Mucosa of descending colon (tissue), 3 donors: Measurements from ENCODE around the gene BACH1. TPM values are rescaled to one million over a fixed set of nuclear protein-coding genes. Genes with fewer than 3 reads are reported as not detected.

Source experiments
- ATAC-seq: fragments of 200-7000 bp; cut with Tn5 transposase; one replicate; pipeline ENCODE4 v1.9.1; 2020; ENCODE audit warnings: mild to moderate bottlenecking, moderate library complexity
- DNase-seq, 3 donors: peaks; one replicate each; pipeline ENCODE4 v3.0.0-alpha.2; 2020
- H3K36me3 ChIP-seq: fragments of 200-600 bp; one replicate; pipeline ENCODE4 v1.8.0; 2021; ENCODE audit warnings: low read depth, mild to moderate bottlenecking
- H3K4me1 ChIP-seq: fragments of 200-600 bp; one replicate; pipeline ENCODE4 v1.8.0; 2021; ENCODE audit warnings: low read depth, mild to moderate bottlenecking
- H3K4me3 ChIP-seq: fragments of 200-600 bp; one replicate; pipeline ENCODE4 v1.8.0; 2021; ENCODE audit warnings: mild to moderate bottlenecking
- H3K9me3 ChIP-seq: fragments of 200-600 bp; one replicate; pipeline ENCODE4 v1.8.0; 2021; ENCODE audit warnings: mild to moderate bottlenecking
- intact Hi-C, 2 donors: fragments of 100-400 bp; cut with DNase I in 1 of 2; cut with micrococcal nuclease in 1 of 2; formaldehyde crosslinking; loops; one replicate each; pipeline versions ENCODE4 v1.11.0 to v1.11.1; 2022; cut with DNase I, micrococcal nuclease
- total RNA-seq, 3 donors: library from RNA; stranded (reverse); fragmentation: NEBNext Ultra II Directional in 2 of 3; extraction: Animal tissue kit (Norgen Biotek cat#: 25700) in 2 of 3; gene quantifications; one replicate each; pipeline versions ENCODE4 v1.2.1 to v1.2.4, GENCODE V29; 2021 to 2023
- TF ChIP-seq, protein P1 (sequence below): fragments of 200-600 bp; IDR thresholded peaks from one replicate; pipeline ENCODE4 v1.8.0; 2022; ENCODE audit warnings: antibody characterized with exemption, mild to moderate bottlenecking
- donor health status: DM: no; HTN: no; CAD: no; lungs with moderate emphysema.
- donor health status: DM: no; HTN: no; CAD: no.
- donor health status: DM: no; HTN: yes; CAD: no.

BACH1 gene
- total RNA-seq, 3 donors from 2014 or later = 54.0 to 107 (median 57.2) TPM

DNA sequence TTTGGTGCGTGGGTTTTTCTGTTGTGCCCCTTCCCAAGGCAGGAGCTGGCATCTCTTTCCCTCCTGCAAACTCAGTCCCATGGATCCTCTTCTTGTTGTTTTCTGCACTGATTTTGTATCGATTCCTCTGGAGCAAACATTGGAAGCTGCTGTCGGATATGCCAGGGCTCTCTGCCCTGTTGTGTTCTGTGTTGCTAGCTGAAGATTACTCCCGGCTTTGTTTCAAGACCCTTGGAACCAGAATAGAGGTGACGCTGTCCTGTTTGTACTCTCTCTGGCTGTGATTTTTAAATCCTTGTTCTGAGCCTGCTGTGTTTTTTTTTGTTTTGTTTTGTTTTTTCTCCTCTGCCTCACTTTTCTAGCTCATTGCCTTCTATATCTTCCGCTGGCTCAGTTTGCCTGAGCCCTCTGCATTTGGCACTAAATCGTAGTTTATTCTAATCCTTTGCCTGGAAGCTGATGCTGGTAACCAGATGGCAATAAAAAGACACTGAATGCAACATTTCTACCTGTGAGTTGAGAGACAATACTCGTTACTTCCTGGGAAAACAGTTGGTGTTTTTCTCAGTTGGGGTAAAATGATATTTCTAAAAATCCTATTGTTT, 67.0 kb downstream of the BACH1 start:
- H3K4me3 ChIP-seq = no peak overlapping the region
- H3K4me1 ChIP-seq = no peaks in the 10 kb centered on the region
- ATAC-seq (no peak), DNase-seq (no peak)
- H3K36me3 ChIP-seq = no peaks in the 10 kb centered on the region
- no peaks in the 10 kb centered on the region for H3K9me3 ChIP-seq
- TF ChIP-seq, protein P1, sequence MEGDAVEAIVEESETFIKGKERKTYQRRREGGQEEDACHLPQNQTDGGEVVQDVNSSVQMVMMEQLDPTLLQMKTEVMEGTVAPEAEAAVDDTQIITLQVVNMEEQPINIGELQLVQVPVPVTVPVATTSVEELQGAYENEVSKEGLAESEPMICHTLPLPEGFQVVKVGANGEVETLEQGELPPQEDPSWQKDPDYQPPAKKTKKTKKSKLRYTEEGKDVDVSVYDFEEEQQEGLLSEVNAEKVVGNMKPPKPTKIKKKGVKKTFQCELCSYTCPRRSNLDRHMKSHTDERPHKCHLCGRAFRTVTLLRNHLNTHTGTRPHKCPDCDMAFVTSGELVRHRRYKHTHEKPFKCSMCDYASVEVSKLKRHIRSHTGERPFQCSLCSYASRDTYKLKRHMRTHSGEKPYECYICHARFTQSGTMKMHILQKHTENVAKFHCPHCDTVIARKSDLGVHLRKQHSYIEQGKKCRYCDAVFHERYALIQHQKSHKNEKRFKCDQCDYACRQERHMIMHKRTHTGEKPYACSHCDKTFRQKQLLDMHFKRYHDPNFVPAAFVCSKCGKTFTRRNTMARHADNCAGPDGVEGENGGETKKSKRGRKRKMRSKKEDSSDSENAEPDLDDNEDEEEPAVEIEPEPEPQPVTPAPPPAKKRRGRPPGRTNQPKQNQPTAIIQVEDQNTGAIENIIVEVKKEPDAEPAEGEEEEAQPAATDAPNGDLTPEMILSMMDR = no peak
- intact Hi-C loops = loop anchor here in 1 of 2 donors (5.0 kb wide), 1 partner anchor 273 kb away; no protein-coding TSS in a partner anchor

DNA sequence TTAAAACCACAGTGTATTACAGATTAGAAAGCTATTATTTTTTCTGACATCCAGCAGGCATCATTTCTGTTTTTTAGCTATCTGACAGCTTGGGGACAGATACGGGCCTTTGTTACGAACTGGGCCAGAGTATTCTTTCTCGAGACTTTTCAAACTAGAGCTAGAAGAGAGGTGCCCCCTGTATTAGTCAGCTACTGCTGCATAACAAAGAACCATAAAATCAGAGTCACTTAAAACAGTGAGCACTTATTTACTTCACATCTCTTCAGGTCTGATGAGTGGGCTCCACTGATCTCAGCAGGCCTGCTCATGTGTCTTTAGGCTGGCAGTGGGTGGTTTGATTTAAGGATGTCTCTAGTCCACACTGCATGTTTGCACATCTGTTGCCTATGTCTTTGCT, 67.8 kb downstream of the BACH1 start:
- intact Hi-C loops = loop anchor here in 1 of 2 donors (5.0 kb wide), 1 partner anchor 274 kb away; no protein-coding TSS in a partner anchor
- TF ChIP-seq, protein P1 = no peak
- Histone ChIP-seq H3K4me3 (no peak overlapping the region), H3K9me3 (no peaks in the 10 kb centered on the region), H3K4me1 (no peaks in the 10 kb centered on the region), H3K36me3 (no peaks in the 10 kb centered on the region)
- no peak for ATAC-seq
- no peak for DNase-seq

DNA sequence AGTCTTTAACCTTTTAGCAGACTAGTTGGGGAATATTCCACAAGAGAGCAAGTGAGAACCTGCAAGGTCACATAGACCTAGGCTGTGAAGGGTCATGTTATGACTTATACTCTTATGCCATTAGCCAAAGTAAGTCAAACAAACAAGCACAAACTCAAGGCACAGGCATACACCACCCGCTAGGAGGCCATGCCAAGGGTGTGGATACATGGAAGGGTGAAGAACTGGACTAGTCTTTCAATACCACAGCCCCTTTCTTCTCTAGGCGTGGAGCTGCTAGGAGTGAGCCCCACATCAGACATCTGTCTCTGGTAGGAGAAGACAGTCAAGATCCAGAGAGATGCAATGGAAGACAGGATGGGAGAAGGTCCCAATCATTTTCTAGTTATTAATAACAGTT, 68.6 kb downstream of the BACH1 start:
- H3K4me3 ChIP-seq = no peak overlapping the region
- ATAC-seq (no peak), DNase-seq (no peak)
- TF ChIP-seq, protein P1 = no peak
- H3K36me3 ChIP-seq = no peaks in the 10 kb centered on the region
- intact Hi-C loops = loop anchor here in 1 of 2 donors (5.0 kb wide), 1 partner anchor 275 kb away; no protein-coding TSS in a partner anchor
- no peaks in the 10 kb centered on the region for H3K9me3 ChIP-seq
- no peaks in the 10 kb centered on the region for H3K4me1 ChIP-seq

DNA sequence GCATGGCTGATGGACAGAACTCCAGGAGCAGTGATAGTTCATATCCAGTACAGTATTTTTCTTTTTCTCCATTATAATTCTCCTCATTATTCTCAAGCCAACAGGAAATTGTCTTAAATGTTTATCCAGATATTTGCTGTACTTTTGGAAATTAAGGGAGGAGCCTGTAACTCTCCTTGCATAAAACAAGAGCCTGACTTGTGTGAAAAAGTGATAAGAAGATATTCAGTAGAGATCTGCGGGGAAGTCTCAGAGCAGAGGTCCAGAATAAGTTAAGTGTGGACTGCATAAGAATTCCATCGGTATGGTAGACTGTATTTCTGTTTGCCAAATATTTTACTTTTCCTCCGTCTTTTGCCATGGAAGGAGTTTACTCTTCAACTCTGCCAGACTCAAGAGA, 70.2 kb downstream of the BACH1 start:
- Histone ChIP-seq H3K36me3 (no peaks in the 10 kb centered on the region), H3K4me1 (no peaks in the 10 kb centered on the region), H3K9me3 (no peaks in the 10 kb centered on the region), H3K4me3 (no peak overlapping the region)
- intact Hi-C loops = loop anchor here in 1 of 2 donors (5.0 kb wide), 1 partner anchor 277 kb away; no protein-coding TSS in a partner anchor
- ATAC-seq = no peak
- TF ChIP-seq, protein P1 = no peak
- no peak for DNase-seq

DNA sequence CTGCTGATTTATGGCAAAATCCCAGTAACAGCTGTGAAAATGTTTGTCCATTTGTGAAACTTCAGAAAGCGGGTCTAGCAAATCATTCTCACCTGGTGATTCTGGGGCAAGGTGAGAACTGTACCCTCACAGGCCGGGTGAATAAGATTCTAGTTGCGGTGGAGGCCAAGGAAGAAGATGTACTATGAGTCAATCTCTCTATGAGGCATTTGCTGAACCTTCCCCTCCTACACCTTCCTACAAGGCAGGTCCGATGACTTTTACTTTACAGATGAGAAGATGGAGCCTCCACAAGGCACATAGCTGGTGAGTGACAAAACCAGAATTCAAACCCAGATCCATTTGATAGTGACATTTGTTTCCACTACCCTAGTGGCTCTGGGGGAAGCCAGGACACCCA, 72.7 kb downstream of the BACH1 start:
- TF ChIP-seq, protein P1 = no peak
- intact Hi-C loops = loop anchor here (5.0 to 10.0 kb wide), 3 partner anchors 207 to 277 kb away; no protein-coding TSS in a partner anchor
- Histone ChIP-seq H3K9me3 (no peaks in the 10 kb centered on the region), H3K4me1 (no peaks in the 10 kb centered on the region), H3K4me3 (no peak overlapping the region), H3K36me3 (no peaks in the 10 kb centered on the region)
- DNase-seq (no peak), ATAC-seq (no peak)
